MM.1S (cell line): ENCODE measurements around the gene RTN4RL1.

Source experiments
- DNase-seq: peaks from one replicate; pipeline ENCODE4 v3.0.0-alpha.2; 2015
- H2AFZ ChIP-seq: fragments of 300-600 bp; sonication (generic); 2 replicates; pipeline ENCODE4 v1.6.0; 2016; ENCODE audit warnings: antibody characterized with exemption, low read length
- H3F3A ChIP-seq: fragments of 300-600 bp; sonication (generic); 2 replicates; pipeline ENCODE4 v1.6.1; 2016; ENCODE audit warnings: mild to moderate bottlenecking, antibody characterized with exemption, low read length, moderate library complexity, mixed read lengths; ENCODE audit not compliant: insufficient read depth
- H3K27ac ChIP-seq: fragments of 300-600 bp; sonication (generic); 2 replicates; pipeline ENCODE4 v1.5.1; 2016; ENCODE audit warnings: mild to moderate bottlenecking, low read length
- H3K27me3 ChIP-seq: fragments of 300-600 bp; sonication (generic); replicated peaks from 2 replicates; pipeline ENCODE4 v1.6.0; 2016; ENCODE audit warnings: low read length; ENCODE audit not compliant: insufficient read depth
- H3K36me3 ChIP-seq: fragments of 300-600 bp; sonication (generic); replicated peaks from 2 replicates; pipeline ENCODE4 v1.6.1; 2016; ENCODE audit warnings: mild to moderate bottlenecking, low read length, mixed read lengths; ENCODE audit not compliant: insufficient read depth
- H3K4me1 ChIP-seq: fragments of 300-600 bp; sonication (generic); 2 replicates; pipeline ENCODE4 v1.6.1; 2016; ENCODE audit warnings: low read length, mixed read lengths
- H3K4me2 ChIP-seq: fragments of 300-600 bp; sonication (generic); 2 replicates; pipeline ENCODE4 v1.6.0; 2016; ENCODE audit warnings: low read depth, low read length
- H3K4me3 ChIP-seq: fragments of 300-600 bp; sonication (generic); 2 replicates; pipeline ENCODE4 v1.5.1; 2016; ENCODE audit warnings: low read length, mixed read lengths
- H3K79me2 ChIP-seq: fragments of 300-600 bp; sonication (generic); 2 replicates; pipeline ENCODE4 v1.6.1; 2016; ENCODE audit warnings: mixed run types, low read length, mixed read lengths
- H3K9ac ChIP-seq: fragments of 300-600 bp; sonication (generic); 2 replicates; pipeline ENCODE4 v1.6.1; 2016; ENCODE audit warnings: low read length, mixed read lengths
- H3K9me2 ChIP-seq: fragments of 300-600 bp; sonication (generic); replicated peaks from 2 replicates; pipeline ENCODE4 v1.6.1; 2016; ENCODE audit warnings: mild to moderate bottlenecking, low read length, mixed read lengths; ENCODE audit not compliant: insufficient read depth
- H3K9me3 ChIP-seq: fragments of 300-600 bp; sonication (generic); replicated peaks from 2 replicates; pipeline ENCODE4 v1.6.1; 2016; ENCODE audit warnings: mild to moderate bottlenecking, low read length, mixed read lengths; ENCODE audit not compliant: insufficient read depth
- H4K20me1 ChIP-seq: fragments of 300-600 bp; sonication (generic); 2 replicates; pipeline ENCODE4 v1.6.1; 2016; ENCODE audit warnings: mild to moderate bottlenecking, low read length, moderate library complexity, mixed read lengths; ENCODE audit not compliant: insufficient read depth
- CTCF ChIP-seq: fragments of 300-600 bp; sonication (generic); IDR thresholded peaks from 2 replicates; pipeline ENCODE4 v1.5.1; 2016; ENCODE audit warnings: antibody characterized with exemption, low read length, mixed read lengths
- EZH2 ChIP-seq: fragments of 300-600 bp; sonication (generic); optimal IDR thresholded peaks from 2 replicates; pipeline ENCODE3; 2017; ENCODE audit warnings: low read depth, mild to moderate bottlenecking, antibody characterized with exemption, low read length, mixed read lengths
- EZH2phosphoT487 ChIP-seq: fragments of 300-600 bp; sonication (generic); IDR thresholded peaks from 2 replicates; pipeline ENCODE4 v1.6.1; 2018; ENCODE audit warnings: antibody characterized with exemption, low read length

RTN4RL1 gene

GRCh38 chr17:1933875-1934715 is 91.0 kb downstream of the RTN4RL1 start:
- no peak overlapping the region for H3K4me3 ChIP-seq
- H3K9me2 ChIP-seq = no peaks in the 10 kb centered on the region
- no peaks in the 10 kb centered on the region for H3K36me3 ChIP-seq
- H4K20me1 ChIP-seq = no peaks in the 10 kb centered on the region
- peaks cover 90% of the 10 kb centered on the region for H3K27me3 ChIP-seq
- no peak for DNase-seq
- H3K9me3 ChIP-seq = no peaks in the 10 kb centered on the region
- H2AFZ ChIP-seq = no peak overlapping the region
- H3K4me2 ChIP-seq = no peak overlapping the region
- no peak for TF ChIP-seq EZH2phosphoT487
- no peak for TF ChIP-seq CTCF
- TF ChIP-seq EZH2 = no peak
- no peaks in the 10 kb centered on the region for H3F3A ChIP-seq
- H3K27ac ChIP-seq = no peak overlapping the region
- H3K9ac ChIP-seq = no peak overlapping the region
- no peaks in the 10 kb centered on the region for H3K79me2 ChIP-seq
- H3K4me1 ChIP-seq = no peaks in the 10 kb centered on the region

- no peak for TF ChIP-seq CTCF
- TF ChIP-seq EZH2 = no peak
- TF ChIP-seq EZH2phosphoT487 = no peak
- no peak for DNase-seq
These were observed 93.1 kb downstream of the RTN4RL1 start for GRCh38 chr17:1931844-1932579.

GRCh38 chr17:1930337-1930645 is 94.8 kb downstream of the RTN4RL1 start:
- TF ChIP-seq EZH2 (no peak), CTCF (no peak), EZH2phosphoT487 (no peak)
- Histone ChIP-seq H3K4me2 (no peak overlapping the region), H3K4me3 (no peak overlapping the region), H2AFZ (no peak overlapping the region), H3K4me1 (no peaks in the 10 kb centered on the region), H3K27ac (no peak overlapping the region), H3K27me3 (peaks cover 95% of the 10 kb centered on the region), H3K9ac (no peak overlapping the region), H3K79me2 (no peaks in the 10 kb centered on the region), H3F3A (no peaks in the 10 kb centered on the region), H3K9me2 (no peaks in the 10 kb centered on the region), H3K9me3 (no peaks in the 10 kb centered on the region), H3K36me3 (no peaks in the 10 kb centered on the region), H4K20me1 (no peaks in the 10 kb centered on the region)
- no peak for DNase-seq

More at GRCh38 chr17:1931844-1932579, 93.1 kb downstream of the RTN4RL1 start:
- H3K27ac ChIP-seq = no peak overlapping the region
- no peak overlapping the region for H3K4me3 ChIP-seq
- no peaks in the 10 kb centered on the region for H3K9me3 ChIP-seq
- no peaks in the 10 kb centered on the region for H3K9me2 ChIP-seq
- no peak overlapping the region for H3K9ac ChIP-seq
- no peaks in the 10 kb centered on the region for H3K79me2 ChIP-seq
- no peak overlapping the region for H2AFZ ChIP-seq
- no peaks in the 10 kb centered on the region for H3K36me3 ChIP-seq
- H3K4me2 ChIP-seq = no peak overlapping the region
- peaks cover 96% of the 10 kb centered on the region for H3K27me3 ChIP-seq
- H3K4me1 ChIP-seq = no peaks in the 10 kb centered on the region
- H4K20me1 ChIP-seq = no peaks in the 10 kb centered on the region
- H3F3A ChIP-seq = no peaks in the 10 kb centered on the region
